DND-41 (cell line): ENCODE results near the gene BDH2.

ENCODE experiments used
- ATAC-seq: fragments of 200-7000 bp; cut with Tn5 transposase; 3 replicates; pipeline ENCODE4 v1.9.1; 2021; ENCODE audit warnings: low read depth; ENCODE audit not compliant: insufficient read depth
- DNase-seq: peaks from one replicate; pipeline ENCODE4 v3.0.0-alpha.2; 2020
- H2AFZ ChIP-seq: 2 replicates; pipeline ENCODE4 v1.6.0; 2012; ENCODE audit warnings: low read depth, low read length
- H3K27ac ChIP-seq: 2 replicates; pipeline ENCODE4 v1.5.1; 2012; ENCODE audit warnings: low read length, inconsistent platforms
- H3K27me3 ChIP-seq: fragments of 200-600 bp; sonication (generic); 2 replicates; pipeline ENCODE4 v1.6.0; 2012; ENCODE audit warnings: low read length, mild to moderate bottlenecking, inconsistent platforms; ENCODE audit not compliant: insufficient read depth, poor library complexity
- H3K36me3 ChIP-seq: 2 replicates; pipeline ENCODE4 v1.5.1; 2012; ENCODE audit warnings: low read length, inconsistent platforms; ENCODE audit not compliant: insufficient read depth
- H3K4me1 ChIP-seq: 2 replicates; pipeline ENCODE4 v1.5.1; 2012; ENCODE audit warnings: mild to moderate bottlenecking, low read length; ENCODE audit not compliant: insufficient read depth
- H3K4me2 ChIP-seq: 2 replicates; pipeline ENCODE4 v1.6.0; 2012; ENCODE audit warnings: mild to moderate bottlenecking, moderate library complexity, low read length, inconsistent platforms; ENCODE audit not compliant: insufficient read depth
- H3K4me3 ChIP-seq, 2 experiments: fragments of 200-600 bp in 1 of 2; shearing (Covaris generic) in 1 of 2; 2 replicates each; pipeline ENCODE4 v1.5.1; 2012 to 2016; ENCODE audit warnings: inconsistent platforms in 2 of 2, low read length in 2 of 2, mild to moderate bottlenecking in 2 of 2, low read depth in 1 of 2, moderate library complexity in 1 of 2
- H3K79me2 ChIP-seq: 2 replicates; pipeline ENCODE4 v1.6.0; 2012; ENCODE audit warnings: low read length, inconsistent platforms; ENCODE audit not compliant: insufficient read depth
- H3K9ac ChIP-seq: 2 replicates; pipeline ENCODE4 v1.6.0; 2012; ENCODE audit warnings: low read depth, mild to moderate bottlenecking, inconsistent platforms, low read length, moderate library complexity
- H3K9me3 ChIP-seq: 2 replicates; pipeline ENCODE4 v1.5.1; 2012; ENCODE audit warnings: low read length, moderate library complexity, mild to moderate bottlenecking, inconsistent platforms; ENCODE audit not compliant: insufficient read depth, severe bottlenecking
- H4K20me1 ChIP-seq: 2 replicates; pipeline ENCODE4 v1.6.0; 2012; ENCODE audit warnings: low read length; ENCODE audit not compliant: insufficient read depth
- EZH2 ChIP-seq: IDR thresholded peaks from 3 replicates; pipeline ENCODE4 v1.6.1; 2012; ENCODE audit warnings: borderline replicate concordance, low read depth, mild to moderate bottlenecking, moderate library complexity, low read length, inconsistent platforms; ENCODE audit not compliant: severe bottlenecking
- TF ChIP-seq, protein P1 (sequence below): IDR thresholded peaks from 2 replicates; pipeline ENCODE4 v1.5.1; 2012; ENCODE audit warnings: borderline replicate concordance, low read length, moderate library complexity, mild to moderate bottlenecking; ENCODE audit not compliant: poor library complexity, severe bottlenecking; ENCODE audit errors: extremely low read depth

The BDH2 gene

DNA sequence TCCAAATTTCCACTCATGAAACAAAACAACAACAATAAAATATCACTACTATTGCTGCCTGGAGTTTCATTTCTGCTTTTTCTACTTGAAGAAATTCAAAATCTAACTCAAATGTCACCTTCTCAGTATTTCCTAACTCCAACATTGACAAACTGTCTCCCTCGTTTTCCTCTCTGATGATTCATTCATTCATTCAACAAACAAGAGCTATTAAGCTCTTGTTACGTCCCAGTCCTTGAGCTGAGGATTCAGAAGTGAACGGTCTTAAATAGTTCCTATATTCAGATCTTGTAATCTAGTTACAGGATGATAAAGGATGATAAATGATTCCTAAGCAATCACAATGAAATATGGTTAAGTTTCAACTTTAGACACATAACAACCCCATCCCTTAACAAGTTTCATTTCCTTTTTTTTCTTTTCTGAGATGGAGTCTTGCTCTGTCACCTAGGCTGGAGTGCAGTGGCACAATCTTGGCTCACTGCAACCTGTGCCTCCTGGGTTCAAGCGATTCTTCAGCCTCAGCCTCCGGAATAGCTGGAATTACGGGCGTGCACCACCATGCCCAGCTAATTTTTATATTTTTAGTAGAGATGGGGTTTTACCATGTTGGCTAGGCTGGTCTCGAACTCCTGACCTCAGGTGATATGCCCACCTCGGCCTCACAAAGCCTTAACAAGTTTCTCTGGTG lies 24.7 kb downstream of the BDH2 start:
- Histone ChIP-seq H3K4me1 (peaks cover 50% of the 10 kb centered on the region), H3K9me3 (no peaks in the 10 kb centered on the region), H3K36me3 (peaks cover 11% of the 10 kb centered on the region), H3K27me3 (no peaks in the 10 kb centered on the region), H4K20me1 (peaks cover 2% of the 10 kb centered on the region; the same call in 1 of the 2 replicates), H3K79me2 (peaks cover 71% of the 10 kb centered on the region), H2AFZ (0 out of 2 replicates have a peak overlapping the region, but pooled peaks have one; percentile 6), H3K27ac (peak overlapping the region; percentile 90), H3K4me2 (peak overlapping the region; percentile 98), H3K9ac (peak overlapping the region; percentile 87), H3K4me3 (peak overlapping the region; percentile 76; a peak in 3 of 4 replicates)
- ATAC-seq = no peak
- TF ChIP-seq EZH2 = no peak
- TF ChIP-seq, protein P1, sequence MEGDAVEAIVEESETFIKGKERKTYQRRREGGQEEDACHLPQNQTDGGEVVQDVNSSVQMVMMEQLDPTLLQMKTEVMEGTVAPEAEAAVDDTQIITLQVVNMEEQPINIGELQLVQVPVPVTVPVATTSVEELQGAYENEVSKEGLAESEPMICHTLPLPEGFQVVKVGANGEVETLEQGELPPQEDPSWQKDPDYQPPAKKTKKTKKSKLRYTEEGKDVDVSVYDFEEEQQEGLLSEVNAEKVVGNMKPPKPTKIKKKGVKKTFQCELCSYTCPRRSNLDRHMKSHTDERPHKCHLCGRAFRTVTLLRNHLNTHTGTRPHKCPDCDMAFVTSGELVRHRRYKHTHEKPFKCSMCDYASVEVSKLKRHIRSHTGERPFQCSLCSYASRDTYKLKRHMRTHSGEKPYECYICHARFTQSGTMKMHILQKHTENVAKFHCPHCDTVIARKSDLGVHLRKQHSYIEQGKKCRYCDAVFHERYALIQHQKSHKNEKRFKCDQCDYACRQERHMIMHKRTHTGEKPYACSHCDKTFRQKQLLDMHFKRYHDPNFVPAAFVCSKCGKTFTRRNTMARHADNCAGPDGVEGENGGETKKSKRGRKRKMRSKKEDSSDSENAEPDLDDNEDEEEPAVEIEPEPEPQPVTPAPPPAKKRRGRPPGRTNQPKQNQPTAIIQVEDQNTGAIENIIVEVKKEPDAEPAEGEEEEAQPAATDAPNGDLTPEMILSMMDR = no peak
- DNase-seq = no peak

DNA sequence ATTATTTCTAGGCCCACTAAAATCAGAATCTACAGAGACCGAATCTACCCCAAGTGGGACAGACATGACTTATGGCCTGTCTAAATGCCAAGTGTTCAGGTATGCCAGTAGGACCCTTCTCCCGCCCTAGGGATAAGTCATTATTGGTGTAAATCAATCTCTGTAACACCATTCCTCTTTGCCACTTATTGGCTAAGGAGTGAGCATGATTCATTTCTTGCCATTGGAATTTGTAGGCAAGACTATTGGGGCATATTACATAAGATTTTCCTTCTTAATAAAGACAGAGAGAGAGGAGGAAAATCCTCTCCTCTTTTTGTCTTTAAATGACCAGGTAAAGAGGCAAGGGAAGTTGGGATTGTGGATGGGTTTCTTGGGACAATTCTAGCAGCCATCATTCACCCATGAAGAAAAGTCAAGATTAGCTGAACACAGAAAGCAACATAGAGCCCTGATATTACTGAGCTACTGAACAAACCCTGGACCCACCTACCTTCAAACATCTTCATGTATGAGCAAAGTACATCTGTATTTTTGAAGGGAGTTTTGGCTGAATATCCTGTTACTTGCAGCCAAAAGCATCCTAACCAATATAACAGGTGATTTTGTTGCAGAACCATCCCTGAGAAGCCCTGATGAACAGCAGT lies 25.7 kb downstream of the BDH2 start:
- ATAC-seq = no peak
- Histone ChIP-seq H3K4me2 (peak overlapping the region; percentile 98), H2AFZ (no peak overlapping the region), H3K27me3 (no peaks in the 10 kb centered on the region), H3K36me3 (peaks cover 11% of the 10 kb centered on the region), H3K9ac (peak overlapping the region; percentile 87), H4K20me1 (peaks cover 2% of the 10 kb centered on the region; the same call in 1 of the 2 replicates), H3K4me1 (peaks cover 50% of the 10 kb centered on the region), H3K27ac (no peak overlapping the region), H3K9me3 (no peaks in the 10 kb centered on the region), H3K79me2 (peaks cover 80% of the 10 kb centered on the region), H3K4me3 (peak overlapping the region in 1 of 2 experiments; percentile 76; a peak in 2 of 4 replicates)
- TF ChIP-seq EZH2 = no peak
- TF ChIP-seq, protein P1 = no peak
- DNase-seq = no peak

DNA sequence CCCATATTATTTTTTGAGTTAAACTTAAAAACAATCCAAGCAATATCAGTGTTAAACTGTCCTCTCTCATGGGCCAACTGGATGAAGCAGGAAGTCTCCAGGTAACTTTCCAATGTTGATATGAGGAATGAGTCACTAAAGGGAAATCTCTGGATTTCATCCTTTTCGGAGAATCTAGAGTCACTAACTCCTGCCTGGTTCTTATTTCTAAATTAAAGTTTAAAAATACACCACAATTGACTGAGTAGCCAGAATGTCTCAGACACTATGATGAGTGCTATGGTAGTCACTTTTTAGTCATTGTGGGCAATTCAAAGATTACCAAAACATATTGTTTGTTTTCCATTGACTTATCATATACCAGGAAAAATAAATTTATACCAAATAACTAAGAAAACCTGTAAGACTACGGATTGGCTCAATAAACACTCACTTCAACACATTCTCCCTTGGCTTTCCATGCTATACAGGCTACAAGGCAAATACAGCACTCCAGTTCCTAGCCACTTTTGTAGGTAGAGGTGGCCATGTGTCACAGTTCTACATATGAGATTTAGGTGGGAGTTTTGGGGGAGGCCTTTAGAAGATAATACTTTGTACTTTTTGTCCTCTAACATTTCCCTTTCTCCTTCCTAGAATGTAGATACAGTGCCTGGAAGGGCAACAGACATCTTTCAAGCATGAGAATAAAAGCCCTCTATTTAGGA lies 31.6 kb downstream of the BDH2 start:
- Histone ChIP-seq H3K4me2 (no peak overlapping the region), H3K79me2 (peaks cover 56% of the 10 kb centered on the region), H3K9ac (no peak overlapping the region), H3K36me3 (peaks cover 46% of the 10 kb centered on the region; the same call in 1 of the 2 replicates), H2AFZ (no peak overlapping the region), H3K27ac (no peak overlapping the region), H3K27me3 (no peaks in the 10 kb centered on the region), H3K9me3 (no peaks in the 10 kb centered on the region), H3K4me1 (peaks cover 10% of the 10 kb centered on the region; the same call in 1 of the 2 replicates), H4K20me1 (peaks cover 5% of the 10 kb centered on the region; the same call in 1 of the 2 replicates), H3K4me3 (no peak overlapping the region)
- TF ChIP-seq, protein P1 = no peak
- no peak for TF ChIP-seq EZH2
- no peak for DNase-seq
- ATAC-seq = no peak
